BLaER1 treated with 17β-estradiol and CSF1 and Interleukin-3, amounts not matched to agents 10 nM and 100 nM (cell line): Measurements from ENCODE around the gene QRICH2.

Source experiments
- H3K27ac ChIP-seq, 11 experiments: shearing (Covaris generic); formaldehyde crosslinking; 2 replicates each; pipeline ENCODE4 v1.8.1; 2022
- H3K27me3 ChIP-seq, 11 experiments: shearing (Covaris generic); formaldehyde crosslinking; 2 replicates each; pipeline ENCODE4 v1.8.1; 2022
- H3K36me3 ChIP-seq, 11 experiments: shearing (Covaris generic); formaldehyde crosslinking; 2 replicates each; pipeline ENCODE4 v1.8.1; 2022
- H3K4me1 ChIP-seq, 10 experiments: shearing (Covaris generic); formaldehyde crosslinking; 2 replicates each; pipeline ENCODE4 v1.8.1; 2022
- H3K4me2 ChIP-seq, 11 experiments: shearing (Covaris generic); formaldehyde crosslinking; 2 replicates each; pipeline ENCODE4 v1.8.1; 2022
- H3K4me3 ChIP-seq, 10 experiments: shearing (Covaris generic); formaldehyde crosslinking; 2 replicates each; pipeline ENCODE4 v1.8.1; 2022
- H3K9ac ChIP-seq, 11 experiments: shearing (Covaris generic); formaldehyde crosslinking; 2 replicates each; pipeline ENCODE4 v1.8.1; 2022
- H3K9me3 ChIP-seq, 11 experiments: shearing (Covaris generic); formaldehyde crosslinking; replicated peaks in 1 of 11; 2 replicates each; pipeline ENCODE4 v1.8.1; 2022
- H4K20me1 ChIP-seq, 11 experiments: shearing (Covaris generic); formaldehyde crosslinking; 2 replicates each; pipeline ENCODE4 v1.8.1; 2022
- Cebpa-rat ChIP-seq, 11 experiments: shearing (Covaris generic); IDR thresholded peaks; 2 replicates each; pipeline ENCODE4 v1.8.1; 2022

QRICH2 gene, protein sequence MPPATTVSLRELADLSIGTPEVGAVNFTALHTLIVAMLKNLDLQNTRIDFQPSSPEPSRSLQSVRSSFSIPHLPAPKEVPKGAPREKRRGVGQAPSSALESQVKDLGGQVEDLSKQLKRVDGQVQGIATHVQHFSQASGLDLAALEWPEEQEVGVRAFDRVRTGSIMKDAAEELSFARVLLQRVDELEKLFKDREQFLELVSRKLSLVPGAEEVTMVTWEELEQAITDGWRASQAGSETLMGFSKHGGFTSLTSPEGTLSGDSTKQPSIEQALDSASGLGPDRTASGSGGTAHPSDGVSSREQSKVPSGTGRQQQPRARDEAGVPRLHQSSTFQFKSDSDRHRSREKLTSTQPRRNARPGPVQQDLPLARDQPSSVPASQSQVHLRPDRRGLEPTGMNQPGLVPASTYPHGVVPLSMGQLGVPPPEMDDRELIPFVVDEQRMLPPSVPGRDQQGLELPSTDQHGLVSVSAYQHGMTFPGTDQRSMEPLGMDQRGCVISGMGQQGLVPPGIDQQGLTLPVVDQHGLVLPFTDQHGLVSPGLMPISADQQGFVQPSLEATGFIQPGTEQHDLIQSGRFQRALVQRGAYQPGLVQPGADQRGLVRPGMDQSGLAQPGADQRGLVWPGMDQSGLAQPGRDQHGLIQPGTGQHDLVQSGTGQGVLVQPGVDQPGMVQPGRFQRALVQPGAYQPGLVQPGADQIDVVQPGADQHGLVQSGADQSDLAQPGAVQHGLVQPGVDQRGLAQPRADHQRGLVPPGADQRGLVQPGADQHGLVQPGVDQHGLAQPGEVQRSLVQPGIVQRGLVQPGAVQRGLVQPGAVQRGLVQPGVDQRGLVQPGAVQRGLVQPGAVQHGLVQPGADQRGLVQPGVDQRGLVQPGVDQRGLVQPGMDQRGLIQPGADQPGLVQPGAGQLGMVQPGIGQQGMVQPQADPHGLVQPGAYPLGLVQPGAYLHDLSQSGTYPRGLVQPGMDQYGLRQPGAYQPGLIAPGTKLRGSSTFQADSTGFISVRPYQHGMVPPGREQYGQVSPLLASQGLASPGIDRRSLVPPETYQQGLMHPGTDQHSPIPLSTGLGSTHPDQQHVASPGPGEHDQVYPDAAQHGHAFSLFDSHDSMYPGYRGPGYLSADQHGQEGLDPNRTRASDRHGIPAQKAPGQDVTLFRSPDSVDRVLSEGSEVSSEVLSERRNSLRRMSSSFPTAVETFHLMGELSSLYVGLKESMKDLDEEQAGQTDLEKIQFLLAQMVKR (N-terminal part only)

DNA sequence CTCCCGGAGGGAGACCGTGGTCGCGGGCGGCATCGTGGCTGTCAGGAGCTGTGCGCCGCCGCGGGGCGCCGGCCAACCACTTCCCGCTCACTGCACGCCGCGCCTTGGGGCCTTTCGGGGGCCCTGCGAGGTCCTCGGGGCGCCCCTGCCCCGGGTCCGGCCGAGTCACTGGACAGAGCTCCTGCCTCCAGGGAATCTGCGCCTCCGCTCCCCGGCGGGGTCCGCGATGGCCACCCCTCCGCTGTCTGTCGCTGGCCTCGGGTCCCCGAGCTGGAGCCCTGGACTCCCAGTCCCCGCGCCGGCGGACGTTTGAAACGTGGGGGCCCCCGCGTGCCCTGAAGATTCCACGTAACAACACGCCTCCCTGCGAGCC is at the start of gene QRICH2:
TSS of gene QRICH2 (minus strand) at position 311 of the 373 bp plus-strand sequence. CDS start at position 33, 278 bp downstream.
- H3K4me1 ChIP-seq = peaks cover 0 to 10% (median 6%) of the 10 kb centered on the region in 10 experiments; a peak in 8 of 20 replicates
- H3K4me2 ChIP-seq = peak within 1 kb of the TSS in 2 of 11 experiments; percentile 28 to 30; a peak in 1 of 22 replicates
- peaks cover 30 to 56% (median 45%) of the 10 kb centered on the region in 11 experiments for H3K36me3 ChIP-seq
- H3K27ac ChIP-seq = no peak within 1 kb of the TSS; a peak in 1 of 22 replicates
- H3K27me3 ChIP-seq = no peaks in the 10 kb centered on the region
- no peaks in the 10 kb centered on the region for H3K9me3 ChIP-seq
- H4K20me1 ChIP-seq = no peaks in the 10 kb centered on the region
- TF ChIP-seq Cebpa-rat (IDR thresholded peaks at IDR 0.05) = no peak
- no peak within 1 kb of the TSS for H3K4me3 ChIP-seq
- H3K9ac ChIP-seq = no peak within 1 kb of the TSS

DNA sequence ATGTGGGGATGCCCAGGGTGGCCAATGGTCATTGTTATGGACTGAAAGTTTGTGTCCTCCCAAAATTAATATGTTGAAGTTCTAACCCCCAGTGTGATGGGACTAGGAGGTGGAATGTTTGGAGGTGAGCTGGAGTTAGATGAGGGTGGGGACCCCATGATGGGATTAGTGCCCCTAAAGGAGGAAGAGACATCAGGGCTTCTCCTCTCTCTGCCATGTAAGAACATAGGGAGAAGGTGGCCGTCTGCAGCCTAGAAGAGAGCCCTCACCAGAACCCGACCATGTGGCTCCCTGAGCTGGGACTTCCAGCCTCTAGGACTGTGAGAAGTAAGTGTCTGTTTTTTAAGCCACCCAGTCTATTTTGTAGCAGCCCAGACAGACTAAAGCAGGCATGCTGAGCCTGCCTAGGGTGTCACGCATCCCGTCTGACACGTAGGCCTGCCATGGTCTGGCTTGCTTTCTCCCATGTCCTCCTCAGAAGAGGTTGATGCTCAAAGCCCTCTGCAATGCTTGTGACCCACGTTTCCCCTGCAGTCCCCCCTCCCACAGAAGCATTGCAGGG is 49.6 kb upstream of the QRICH2 start:
- no peak overlapping the region for H3K27ac ChIP-seq
- no peaks in the 10 kb centered on the region for H3K9me3 ChIP-seq
- no peak overlapping the region for H3K4me2 ChIP-seq
- H3K9ac ChIP-seq = no peak overlapping the region
- H4K20me1 ChIP-seq = peaks cover 0 to 5% (median 0%) of the 10 kb centered on the region in 11 experiments; a peak in 3 of 22 replicates
- H3K36me3 ChIP-seq = no peaks in the 10 kb centered on the region
- peaks cover 10 to 16% (median 14%) of the 10 kb centered on the region in 10 experiments for H3K4me1 ChIP-seq
- H3K27me3 ChIP-seq = no peaks in the 10 kb centered on the region
- H3K4me3 ChIP-seq = no peak overlapping the region
- no peak for TF ChIP-seq Cebpa-rat (IDR thresholded peaks at IDR 0.05)

- H4K20me1 ChIP-seq = peaks cover 0 to 8% (median 0%) of the 10 kb centered on the region in 11 experiments; a peak in 4 of 22 replicates
- no peaks in the 10 kb centered on the region for H3K27me3 ChIP-seq
- no peaks in the 10 kb centered on the region for H3K9me3 ChIP-seq
- H3K4me2 ChIP-seq = no peak overlapping the region
- no peak overlapping the region for H3K27ac ChIP-seq
- no peak overlapping the region for H3K9ac ChIP-seq
- H3K4me3 ChIP-seq = no peak overlapping the region
- no peaks in the 10 kb centered on the region for H3K36me3 ChIP-seq
- TF ChIP-seq Cebpa-rat (IDR thresholded peaks at IDR 0.05) = no peak
- H3K4me1 ChIP-seq = peaks cover 16 to 22% (median 20%) of the 10 kb centered on the region in 10 experiments
These were observed 48.9 kb upstream of the QRICH2 start for GRCh38 chr17:76356803-76357456.

- peaks cover 20 to 29% (median 24%) of the 10 kb centered on the region in 10 experiments for H3K4me1 ChIP-seq
- H3K4me2 ChIP-seq = peak overlapping the region; percentile 92 to 99 (median 97)
- peak overlapping the region; percentile 77 to 96 (median 88); a peak in 15 of 20 replicates for H3K4me3 ChIP-seq
- TF ChIP-seq Cebpa-rat (IDR thresholded peaks at IDR 0.05) = no peak
- H3K9ac ChIP-seq = peak overlapping the region; percentile 94 to 98 (median 97); a peak in 16 of 22 replicates
- no peaks in the 10 kb centered on the region for H3K9me3 ChIP-seq
- no peaks in the 10 kb centered on the region for H3K27me3 ChIP-seq
- 0 out of 22 replicates have a peak, but pooled peaks cover 0 to under 1% (median 0%) of the 10 kb centered on the region in 11 experiments for H3K36me3 ChIP-seq
- H4K20me1 ChIP-seq = peaks cover 0 to 8% (median 0%) of the 10 kb centered on the region in 11 experiments; a peak in 5 of 22 replicates
- peak overlapping the region in 1 of 11 experiments; percentile 96; a peak in 2 of 22 replicates for H3K27ac ChIP-seq
These were observed 46.8 kb upstream of the QRICH2 start for GRCh38 chr17:76354747-76355310.

GRCh38 chr17:76354317-76354729 is 46.2 kb upstream of the QRICH2 start:
- Histone ChIP-seq H4K20me1 (peaks cover 0 to 8% (median 0%) of the 10 kb centered on the region in 11 experiments; a peak in 5 of 22 replicates), H3K4me3 (peak overlapping the region; percentile 77 to 96 (median 88)), H3K4me2 (peak overlapping the region; percentile 92 to 99 (median 97)), H3K9me3 (no peaks in the 10 kb centered on the region), H3K27ac (peak overlapping the region; percentile 96 to 99 (median 98)), H3K36me3 (0 out of 22 replicates have a peak, but pooled peaks cover 0 to 5% (median 0%) of the 10 kb centered on the region in 11 experiments), H3K9ac (peak overlapping the region; percentile 94 to 98 (median 97)), H3K27me3 (no peaks in the 10 kb centered on the region), H3K4me1 (peaks cover 20 to 29% (median 24%) of the 10 kb centered on the region in 10 experiments)
- TF ChIP-seq Cebpa-rat (IDR thresholded peaks at IDR 0.05) = no peak

DNA sequence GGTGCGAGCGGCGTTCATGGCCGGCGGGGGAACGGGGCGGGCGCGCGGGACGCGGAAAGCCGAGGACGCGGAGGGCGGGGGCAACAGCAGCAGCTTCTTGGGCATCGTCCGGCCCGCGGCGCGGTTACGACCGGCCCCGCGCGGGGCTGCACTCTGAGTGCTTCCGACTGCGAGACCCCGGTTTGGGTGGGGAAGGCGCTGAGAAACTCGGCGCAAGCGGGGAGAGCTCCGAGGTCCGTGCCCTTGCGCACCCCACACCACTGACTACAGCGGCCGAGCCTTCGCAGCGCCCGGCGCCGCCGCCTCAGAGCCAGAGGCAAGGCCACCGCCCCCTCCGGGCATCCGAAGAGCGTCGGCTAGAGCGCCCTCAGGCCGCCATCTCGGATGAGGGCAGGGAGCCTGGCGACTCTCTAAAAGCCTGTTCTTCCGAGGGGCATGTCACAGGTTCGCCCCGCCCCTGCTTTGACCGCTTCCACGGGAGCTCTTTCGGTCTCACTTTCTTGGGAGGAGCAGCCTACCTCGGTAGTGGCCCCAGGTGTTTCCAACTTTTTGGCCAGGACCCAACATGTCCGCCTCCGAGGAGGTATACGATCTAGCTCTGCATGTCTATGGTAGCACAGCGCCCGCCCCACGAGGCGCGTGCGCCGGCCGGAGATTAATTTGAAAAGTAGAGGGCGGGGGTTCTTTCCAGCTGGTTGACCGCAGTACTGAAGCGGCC is 45.7 kb upstream of the QRICH2 start, which contains the start of gene PRPSAP1:
TSS of gene PRPSAP1 (minus strand) at position 318 of the 718 bp plus-strand sequence. CDS start at position 105, 213 bp downstream.
- no peaks in the 10 kb centered on the region for H3K9me3 ChIP-seq
- peak within 1 kb of the TSS; percentile 77 to 96 (median 88) for H3K4me3 ChIP-seq
- H4K20me1 ChIP-seq = peaks cover 0 to 8% (median 0%) of the 10 kb centered on the region in 11 experiments; a peak in 5 of 22 replicates
- H3K27ac ChIP-seq = peak within 1 kb of the TSS; percentile 96 to 99 (median 98)
- peak within 1 kb of the TSS; percentile 92 to 99 (median 97) for H3K4me2 ChIP-seq
- peaks cover 20 to 29% (median 24%) of the 10 kb centered on the region in 10 experiments for H3K4me1 ChIP-seq
- peak within 1 kb of the TSS; percentile 94 to 98 (median 97) for H3K9ac ChIP-seq
- peaks cover 0 to 6% (median 0%) of the 10 kb centered on the region in 11 experiments; a peak in 1 of 22 replicates for H3K36me3 ChIP-seq
- no peak for TF ChIP-seq Cebpa-rat (IDR thresholded peaks at IDR 0.05)
- H3K27me3 ChIP-seq = no peaks in the 10 kb centered on the region
